Astrocyte of the cerebellum (primary cell): ENCODE data around the gene FCER1A.

ENCODE experiments used
- DNase-seq: peaks from one replicate; pipeline ENCODE4 v3.0.0-alpha.2; 2011; ENCODE audit warnings: low read depth
- H3K4me3 ChIP-seq: 2 replicates; pipeline ENCODE4 v1.5.1; 2011; ENCODE audit warnings: mild to moderate bottlenecking, low read depth, low read length, moderate library complexity
- CTCF ChIP-seq: IDR thresholded peaks from 2 replicates; pipeline ENCODE4 v1.5.1; 2012; ENCODE audit warnings: low read length, low read depth, moderate library complexity, mild to moderate bottlenecking; ENCODE audit errors: missing control alignments
- in situ Hi-C: cut with HindIII; loops from 2 replicates; pipeline ENCODE4 v1.10.0; 2017; ENCODE audit warnings: low sequenced_read_pairs

Gene FCER1A

GRCh38 chr1:159279773-159280172 lies 22.4 kb upstream of the FCER1A start:
- DNase-seq = no peak
- TF ChIP-seq CTCF = no peak
- no peak overlapping the region for H3K4me3 ChIP-seq
- in situ Hi-C loops = no loop called here

- in situ Hi-C loops = no loop called here
- no peak for DNase-seq
- no peak for TF ChIP-seq CTCF
- H3K4me3 ChIP-seq = no peak overlapping the region
Observed at GRCh38 chr1:159282118-159282517, 20.0 kb upstream of the FCER1A start.

GRCh38 chr1:159289060-159289459 lies 13.1 kb upstream of the FCER1A start:
- DNase-seq = no peak
- in situ Hi-C loops = no loop called here
- H3K4me3 ChIP-seq = no peak overlapping the region
- no peak for TF ChIP-seq CTCF

- in situ Hi-C loops = no loop called here
- no peak overlapping the region for H3K4me3 ChIP-seq
- no peak for TF ChIP-seq CTCF
- DNase-seq = no peak
Observed at GRCh38 chr1:159291424-159291823, 10.7 kb upstream of the FCER1A start.

- no peak for TF ChIP-seq CTCF
- H3K4me3 ChIP-seq = no peak overlapping the region
- no peak for DNase-seq
- in situ Hi-C loops = no loop called here
Observed at GRCh38 chr1:159296706-159297375, 5.3 kb upstream of the FCER1A start.

- no peak overlapping the region for H3K4me3 ChIP-seq
- in situ Hi-C loops = no loop called here
- DNase-seq = no peak
- no peak for TF ChIP-seq CTCF
Observed at GRCh38 chr1:159300146-159300545, 2.0 kb upstream of the FCER1A start.
